Limb (tissue), 2 donors: ENCODE data around the gene SLC22A15.

Source experiments
- DNase-seq, 2 donors: peaks; one replicate each; pipeline ENCODE4 v3.0.0-alpha.2; 2016; ENCODE audit errors: extremely low spot score in 2 of 2

Gene SLC22A15

GRCh38 chr1:116099379-116099778, 123.1 kb downstream of the SLC22A15 start:
- no peak for DNase-seq

- DNase-seq, result no peak
These were observed 123.6 kb downstream of the SLC22A15 start for GRCh38 chr1:116099919-116100318.

GRCh38 chr1:116104667-116105066, 128.4 kb downstream of the SLC22A15 start:
- no peak for DNase-seq

- DNase-seq, result no peak
These were observed 129.7 kb downstream of the SLC22A15 start for GRCh38 chr1:116105996-116106395.

GRCh38 chr1:116106646-116107045, 130.3 kb downstream of the SLC22A15 start:
- no peak for DNase-seq

GRCh38 chr1:116107371-116107770, 131.1 kb downstream of the SLC22A15 start:
- DNase-seq, result no peak

- DNase-seq, result no peak
These were observed 134.5 kb downstream of the SLC22A15 start, which contains the start of gene MAB21L3 for GRCh38 chr1:116110567-116111523. Gene MAB21L3, plus strand, starts transcription at chr1:116111399. Its CDS starts 1,217 bp downstream, at chr1:116112616.

GRCh38 chr1:116111524-116112021, 135.3 kb downstream of the SLC22A15 start:
- peak in 1 of 2 donors; percentile 1 for DNase-seq

- DNase-seq, result no peak
These were observed 136.3 kb downstream of the SLC22A15 start for GRCh38 chr1:116112388-116113140.

GRCh38 chr1:116113615-116114014, 137.3 kb downstream of the SLC22A15 start:
- no peak for DNase-seq

- DNase-seq, result peak in 1 of 2 donors; percentile 21
These were observed 139.4 kb downstream of the SLC22A15 start for GRCh38 chr1:116115476-116116439.

- DNase-seq, result no peak
These were observed 142.2 kb downstream of the SLC22A15 start for GRCh38 chr1:116118471-116118870.
